ENCODE results near the gene KRTAP4-8.
"Not testable (repeated sequence)": the region's sequence is repeated elsewhere in the genome, so short reads cannot be mapped to it uniquely, and the experiment has no call there.

The KRTAP4-8 gene

GRCh38 chr17:41098042-41098441 is at the start of gene KRTAP4-8:
TSS of gene KRTAP4-8 (minus strand) at chr17:41098142. CDS start at chr17:41098084, 58 bp downstream.
- DNase-seq (ENCODE audit: low read depth), result no peak

- no peak for DNase-seq (ENCODE audit: low read depth)
Measured at GRCh38 chr17:41145261-41145660, 47.3 kb upstream of the KRTAP4-8 start.

DNA sequence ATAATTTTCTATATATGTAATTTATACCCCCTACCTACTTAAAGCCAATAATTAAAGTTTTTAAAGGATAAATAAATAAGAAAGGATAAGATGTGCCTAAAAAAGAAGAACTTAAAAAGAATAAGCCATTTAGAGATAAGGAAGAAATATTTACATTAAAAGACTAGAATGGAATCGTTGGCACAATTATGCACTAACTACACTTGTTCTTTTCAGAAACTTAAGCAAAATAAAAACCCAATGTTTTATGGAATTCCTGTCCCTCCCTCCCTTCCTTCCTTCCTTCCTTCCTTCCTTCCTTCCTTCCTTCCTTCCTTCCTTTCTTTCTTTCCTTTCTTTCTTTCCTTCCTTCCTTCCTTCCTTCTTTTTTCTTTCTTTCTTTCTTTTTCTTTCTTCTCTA is 46.9 kb upstream of the KRTAP4-8 start:
- DNase-seq (ENCODE audit: low read depth), result no peak

DNA sequence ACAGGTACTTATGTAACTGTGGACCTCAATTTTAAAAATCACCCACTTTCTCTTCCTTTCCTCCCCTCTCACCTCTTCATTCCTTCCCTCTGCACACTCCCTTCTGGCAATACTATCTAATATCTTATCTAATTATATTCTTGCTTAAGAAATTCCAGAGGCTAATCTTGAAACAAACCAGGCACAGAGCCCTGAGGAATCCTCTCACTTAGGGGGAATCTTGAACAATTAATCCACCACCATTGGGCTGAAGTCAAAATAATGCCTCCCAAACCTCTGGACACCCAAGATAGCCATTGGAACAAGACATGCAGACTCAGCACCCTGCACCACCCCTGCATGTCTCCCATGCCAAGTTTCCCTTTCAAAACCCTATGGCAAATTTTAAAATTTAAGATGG is 43.4 kb upstream of the KRTAP4-8 start:
- DNase-seq (ENCODE audit: low read depth), result no peak

DNA sequence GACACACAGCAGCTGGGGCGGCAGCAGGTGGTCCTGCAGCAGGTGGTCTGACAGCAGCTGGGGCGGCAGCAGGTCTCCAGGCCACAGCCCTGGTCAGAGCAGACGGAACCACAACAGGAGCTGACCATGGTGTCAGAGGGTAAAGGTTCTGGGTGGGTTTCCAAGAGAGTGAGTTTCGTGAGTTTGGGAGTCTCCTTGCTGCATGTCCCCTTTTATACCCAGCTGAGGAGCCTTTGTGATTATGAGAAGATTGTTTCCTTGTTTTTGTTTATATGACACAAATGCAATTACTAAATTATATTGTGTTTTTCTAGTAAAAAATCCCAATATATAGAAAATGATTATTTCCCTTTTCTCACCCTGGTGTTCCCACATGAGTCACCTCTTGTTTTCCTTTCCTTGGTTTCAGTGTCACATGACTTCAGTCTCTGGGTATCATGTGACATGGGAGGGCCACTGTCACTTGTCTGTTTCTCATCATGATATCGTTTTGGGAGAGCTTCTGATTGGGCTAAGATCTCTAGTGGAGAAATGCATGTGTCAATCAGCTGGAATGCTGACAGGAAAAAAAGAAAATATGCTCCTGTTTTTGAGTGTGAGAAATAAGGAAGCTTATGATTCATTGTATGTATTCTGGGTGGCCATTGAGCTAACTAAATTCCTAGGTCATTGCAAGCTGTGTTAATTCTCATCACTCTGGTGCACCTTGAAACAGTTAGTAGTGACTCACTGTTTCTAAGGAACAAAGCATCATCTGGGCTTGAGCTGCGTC is 42.6 kb upstream of the KRTAP4-8 start, which contains the start of gene KRTAP4-6:
TSS of gene KRTAP4-6 (minus strand) at position 185 of the 772 bp plus-strand sequence. CDS start at position 128, 57 bp downstream.
- DNase-seq (ENCODE audit: low read depth), result peak; percentile 76

DNA sequence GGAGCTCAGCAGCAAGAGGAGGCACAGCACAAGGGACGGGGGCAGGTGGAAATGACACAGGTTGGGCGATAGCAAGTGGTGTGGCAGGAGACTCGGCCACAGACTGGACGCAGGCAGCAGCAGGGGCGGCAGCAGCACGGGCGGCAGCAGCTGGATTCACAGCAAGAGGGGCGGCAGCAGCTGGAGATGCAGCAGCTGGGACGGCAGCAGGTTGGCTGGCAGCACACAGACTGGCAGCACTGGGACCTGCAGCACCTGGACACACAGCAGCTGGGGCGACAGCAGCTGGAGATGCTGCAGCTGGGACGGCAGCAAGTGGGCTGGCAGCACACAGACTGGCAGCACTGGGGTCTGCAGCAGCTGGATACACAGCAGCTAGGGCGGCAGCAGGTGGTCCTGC is 41.9 kb upstream of the KRTAP4-8 start:
- DNase-seq (ENCODE audit: low read depth), result not testable (repeated sequence)

GRCh38 chr17:41133880-41134735 is 36.2 kb upstream of the KRTAP4-8 start:
- DNase-seq (ENCODE audit: low read depth), result no peak

GRCh38 chr17:41131979-41132378 is 34.0 kb upstream of the KRTAP4-8 start:
- DNase-seq (ENCODE audit: low read depth), result no peak

GRCh38 chr17:41127371-41127770 is 29.4 kb upstream of the KRTAP4-8 start:
- no peak for DNase-seq (ENCODE audit: low read depth)

- no peak for DNase-seq (ENCODE audit: low read depth)
Measured at GRCh38 chr17:41126412-41126811, 28.5 kb upstream of the KRTAP4-8 start.

DNA sequence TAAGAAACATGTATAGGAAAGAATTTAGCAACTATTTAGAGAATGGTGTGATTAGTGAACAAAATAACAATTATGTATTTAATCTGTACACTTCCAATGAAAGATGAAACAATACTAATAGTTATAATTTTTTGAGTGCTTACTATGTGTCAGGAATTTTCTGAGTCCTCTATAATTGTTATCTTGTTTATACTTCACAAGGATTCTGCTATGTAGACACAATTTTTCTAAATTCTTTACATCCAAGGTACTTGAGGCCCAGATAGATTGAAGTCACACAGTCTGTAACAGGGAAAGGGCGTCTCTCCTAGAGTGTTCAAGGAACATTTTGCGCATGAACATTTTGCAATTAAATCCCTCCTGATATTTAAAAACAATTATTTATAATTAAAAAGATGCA is 27.1 kb upstream of the KRTAP4-8 start:
- no peak for DNase-seq (ENCODE audit: low read depth)

DNA sequence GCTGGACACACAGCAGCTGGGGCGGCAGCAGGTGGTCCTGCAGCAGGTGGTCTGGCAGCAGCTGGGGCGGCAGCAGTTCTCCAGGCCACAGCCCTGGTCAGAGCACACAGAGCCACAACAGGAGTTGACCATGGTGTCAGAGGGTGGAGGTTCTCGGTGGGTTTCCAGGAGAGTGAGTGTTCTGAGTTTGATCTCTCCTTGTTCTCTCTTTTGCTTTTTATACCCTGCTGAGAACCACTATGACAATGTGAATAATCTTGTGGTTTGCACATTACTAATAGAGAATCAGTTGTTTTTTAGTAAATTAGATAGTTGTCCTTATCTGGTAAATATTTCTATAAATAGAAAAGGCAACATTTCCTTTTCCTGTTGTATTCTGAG is 26.0 kb upstream of the KRTAP4-8 start, which contains the start of gene KRTAP4-12:
TSS of gene KRTAP4-12 (minus strand) at position 192 of the 381 bp plus-strand sequence. CDS start at position 132, 60 bp downstream.
- not testable (repeated sequence) for DNase-seq (ENCODE audit: low read depth)

- DNase-seq (ENCODE audit: low read depth), result not testable (repeated sequence)
Measured at GRCh38 chr17:41123292-41123990, 25.5 kb upstream of the KRTAP4-8 start.

DNA sequence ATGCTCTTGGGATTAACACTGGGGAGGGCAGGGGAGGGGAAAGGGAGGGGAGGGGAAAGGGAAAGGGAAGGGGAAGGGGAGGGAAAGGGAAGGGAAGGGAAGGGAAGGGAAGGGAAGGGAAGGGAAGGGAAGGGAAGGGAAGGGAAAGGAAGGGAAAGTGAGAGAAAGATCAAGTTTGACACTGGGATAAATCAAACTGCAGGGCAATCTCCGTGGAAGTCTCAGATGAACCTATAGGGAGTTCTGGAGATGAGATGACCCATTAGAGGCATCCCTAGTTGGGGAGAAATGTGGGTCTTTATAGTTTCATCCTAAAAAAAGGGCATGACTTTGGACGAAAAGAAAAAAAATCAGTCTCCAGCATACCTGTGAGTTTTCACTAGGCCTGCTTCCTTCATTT is 23.8 kb upstream of the KRTAP4-8 start:
- DNase-seq (ENCODE audit: low read depth), result no peak

- not testable (repeated sequence) for DNase-seq (ENCODE audit: low read depth)
Measured at GRCh38 chr17:41119696-41120690, 22.1 kb upstream of the KRTAP4-8 start.

- no peak for DNase-seq (ENCODE audit: low read depth)
Measured at GRCh38 chr17:41118721-41119120, 20.8 kb upstream of the KRTAP4-8 start.

- DNase-seq (ENCODE audit: low read depth), result not testable (repeated sequence)
Measured at GRCh38 chr17:41117846-41118386, 20.0 kb upstream of the KRTAP4-8 start, which contains the start of gene KRTAP4-11. TSS of gene KRTAP4-11 (minus strand) at chr17:41118373. CDS start at chr17:41118315, 58 bp downstream.

DNA sequence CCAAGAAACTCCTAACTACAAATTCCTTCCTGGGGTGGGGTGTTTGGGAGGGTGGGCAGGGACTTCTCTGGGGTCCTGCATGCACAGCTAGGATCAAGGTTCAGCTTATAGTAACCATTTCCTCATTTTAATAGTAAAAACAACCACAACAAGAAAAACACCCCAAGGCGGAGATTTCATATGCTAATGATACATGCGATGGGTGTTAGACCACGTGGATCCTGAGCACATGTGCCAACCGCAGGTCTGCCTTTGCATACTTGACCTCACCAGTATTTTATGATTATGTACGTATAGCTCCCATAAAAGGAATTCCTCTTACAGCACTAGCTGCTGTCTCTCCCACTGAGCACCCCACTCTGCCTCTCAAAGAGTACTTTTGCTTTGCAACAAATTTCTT is 18.4 kb upstream of the KRTAP4-8 start:
- DNase-seq (ENCODE audit: low read depth), result no peak

DNA sequence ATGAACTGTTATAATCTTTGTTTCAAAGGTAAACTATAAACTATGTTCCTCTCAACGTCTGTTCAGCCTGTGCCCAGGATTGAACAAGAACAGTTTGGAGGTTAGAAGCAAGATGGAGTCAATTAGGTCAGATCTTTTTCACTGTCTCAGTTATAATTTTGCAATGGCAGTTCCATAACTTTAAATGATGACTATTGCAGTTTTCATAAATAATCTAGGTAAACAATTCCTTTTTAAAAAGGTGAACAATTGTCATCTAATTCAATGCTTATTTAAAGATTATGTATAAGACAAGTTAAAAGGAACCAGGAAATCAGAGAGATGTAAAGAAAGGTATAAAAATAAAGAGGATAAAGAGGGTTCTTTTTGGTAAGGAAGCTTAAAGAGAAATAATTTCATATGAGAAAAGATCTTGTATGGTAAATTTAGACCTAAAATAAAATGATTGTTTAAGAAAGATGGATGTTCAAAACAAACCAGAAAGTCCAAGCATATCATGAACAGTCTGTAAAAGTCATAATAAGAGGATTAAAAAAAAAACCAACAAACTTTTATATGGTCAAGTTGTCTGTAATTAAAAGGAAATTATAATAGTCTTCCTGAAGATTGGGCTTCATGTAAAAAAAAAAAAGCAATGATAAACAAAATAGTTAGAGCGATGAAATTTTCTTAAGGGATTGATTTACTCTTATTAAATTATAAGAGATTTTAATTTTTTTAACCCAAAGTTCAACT is 13.4 kb upstream of the KRTAP4-8 start:
- DNase-seq (ENCODE audit: low read depth), result no peak
